Effector memory CD4-positive, alpha-beta T cell (primary cell): Measurements from ENCODE around the gene NEURL3.

Experiments used
- DNase-seq, 3 donors: peaks; one replicate each; pipeline ENCODE4 v3.0.0-alpha.2; 2020
- H3K27ac ChIP-seq: 2 replicates; pipeline ENCODE4 v1.7.0; 2013; ENCODE audit warnings: mild to moderate bottlenecking, low read length, moderate library complexity; ENCODE audit not compliant: insufficient read depth, poor library complexity, severe bottlenecking
- H3K27me3 ChIP-seq: replicated peaks from 2 replicates; pipeline ENCODE4 v1.7.0; 2013; ENCODE audit warnings: mild to moderate bottlenecking, low read length; ENCODE audit not compliant: insufficient read depth, control insufficient read depth, poor library complexity, severe bottlenecking
- H3K36me3 ChIP-seq: 2 replicates; pipeline ENCODE4 v1.7.0; 2013; ENCODE audit warnings: mild to moderate bottlenecking, low read length, moderate library complexity; ENCODE audit not compliant: control insufficient read depth, insufficient read depth
- H3K4me1 ChIP-seq: 2 replicates; pipeline ENCODE4 v1.7.0; 2013; ENCODE audit warnings: low read length, mild to moderate bottlenecking; ENCODE audit not compliant: control insufficient read depth, insufficient read depth, poor library complexity, severe bottlenecking
- H3K4me3 ChIP-seq: 2 replicates; pipeline ENCODE4 v1.7.0; 2013; ENCODE audit warnings: low read length, low read depth, mild to moderate bottlenecking; ENCODE audit not compliant: insufficient read depth, poor library complexity, severe bottlenecking
- H3K9me3 ChIP-seq: 2 replicates; pipeline ENCODE4 v1.7.0; 2013; ENCODE audit warnings: mild to moderate bottlenecking, low read length, moderate library complexity; ENCODE audit not compliant: control insufficient read depth

The NEURL3 gene

DNA sequence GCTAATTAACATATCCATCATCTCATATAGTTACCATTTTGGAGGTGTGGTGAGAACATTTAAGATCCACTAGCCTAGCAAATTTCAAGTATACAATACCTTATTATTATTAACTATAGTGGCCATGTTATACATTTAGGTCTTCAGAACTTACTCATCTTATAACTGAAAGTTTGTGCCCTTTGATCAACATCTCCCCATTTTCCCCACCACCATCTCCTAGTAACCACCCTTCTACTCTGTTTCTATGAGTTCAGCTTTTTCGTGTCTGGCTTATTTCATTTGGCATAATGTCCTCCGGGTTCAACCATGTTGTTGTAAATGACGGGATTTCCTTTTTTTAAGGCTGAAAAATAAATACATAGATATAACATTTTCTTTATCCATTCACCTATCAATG, 15.9 kb downstream of the NEURL3 start:
- Histone ChIP-seq H3K27ac (no peak overlapping the region), H3K36me3 (no peaks in the 10 kb centered on the region), H3K4me3 (no peak overlapping the region), H3K4me1 (peaks cover 16% of the 10 kb centered on the region), H3K27me3 (no peaks in the 10 kb centered on the region), H3K9me3 (no peaks in the 10 kb centered on the region)
- no peak for DNase-seq

DNA sequence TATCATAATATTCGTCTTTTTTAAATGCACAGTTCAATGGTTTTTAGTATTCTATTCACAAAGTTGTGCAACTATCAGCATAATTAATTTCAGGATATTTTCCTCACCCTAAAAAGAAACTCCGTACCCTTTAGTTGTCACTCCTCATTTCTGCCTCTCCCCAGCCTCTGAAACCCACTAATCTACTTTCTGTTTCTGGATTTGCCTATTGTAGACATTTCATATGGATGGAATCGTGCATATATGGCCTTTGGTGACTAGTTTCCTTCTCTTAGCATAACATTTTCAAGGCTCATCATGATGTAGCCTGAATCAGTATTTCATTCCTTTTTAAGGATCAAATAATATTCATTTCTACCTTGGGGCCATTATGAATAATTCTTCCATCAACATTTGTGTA, 18.5 kb downstream of the NEURL3 start:
- H3K27me3 ChIP-seq: no peaks in the 10 kb centered on the region
- peak overlapping the region; percentile 56 for H3K4me3 ChIP-seq
- peak overlapping the region; percentile 74 for H3K27ac ChIP-seq
- no peak for DNase-seq
- no peaks in the 10 kb centered on the region for H3K9me3 ChIP-seq
- H3K36me3 ChIP-seq: no peaks in the 10 kb centered on the region
- H3K4me1 ChIP-seq: peaks cover 16% of the 10 kb centered on the region

DNA sequence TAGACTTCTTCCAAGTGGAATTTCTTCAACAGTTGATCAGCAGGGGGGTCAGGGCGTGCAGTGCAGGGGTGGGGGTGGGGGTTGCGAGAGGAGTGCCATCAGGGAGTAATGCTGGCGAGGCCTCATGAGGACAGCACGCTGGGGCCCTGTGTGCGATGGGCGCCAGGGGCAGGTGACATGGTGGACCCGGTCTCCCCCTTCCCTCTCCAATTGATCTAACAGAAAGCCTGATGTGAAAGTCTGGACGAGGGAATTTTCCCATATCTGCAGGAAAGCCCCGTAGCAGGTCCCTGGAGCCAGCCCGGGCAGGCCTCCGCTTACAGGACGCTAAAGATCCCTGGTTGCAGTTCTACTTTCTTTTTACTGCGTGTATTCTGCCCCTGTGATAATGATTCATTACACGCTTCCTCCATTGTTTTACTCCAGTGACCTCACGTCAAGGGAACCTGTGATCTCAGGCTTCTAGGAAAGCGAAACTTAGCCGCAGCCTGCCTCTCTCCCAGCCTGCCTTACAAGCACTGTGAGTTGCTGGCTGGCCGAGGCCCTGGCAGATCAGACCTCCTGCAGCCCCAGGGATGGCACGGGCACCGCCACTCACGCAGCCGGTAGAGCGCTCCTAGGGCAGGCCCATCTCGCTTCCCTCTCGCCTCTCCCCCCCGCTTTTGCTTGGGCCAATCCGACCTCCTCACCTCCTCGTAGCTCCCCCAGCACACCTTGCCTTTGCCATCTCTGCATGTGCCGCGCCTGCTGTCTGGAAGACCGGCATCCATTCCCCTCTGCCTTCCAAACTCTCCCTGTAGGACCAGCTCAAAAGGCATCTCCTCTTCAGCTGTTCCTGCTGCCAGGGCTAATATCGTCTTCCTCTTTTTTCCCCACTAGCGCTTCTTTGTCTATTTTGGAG, 19.2 kb downstream of the NEURL3 start:
- no peaks in the 10 kb centered on the region for H3K36me3 ChIP-seq
- H3K27me3 ChIP-seq: no peaks in the 10 kb centered on the region
- no peaks in the 10 kb centered on the region for H3K9me3 ChIP-seq
- peaks cover 16% of the 10 kb centered on the region for H3K4me1 ChIP-seq
- peak overlapping the region; percentile 56 for H3K4me3 ChIP-seq
- peak; percentile 56 to 62 (median 60) for DNase-seq
- H3K27ac ChIP-seq: peak overlapping the region; percentile 74

DNA sequence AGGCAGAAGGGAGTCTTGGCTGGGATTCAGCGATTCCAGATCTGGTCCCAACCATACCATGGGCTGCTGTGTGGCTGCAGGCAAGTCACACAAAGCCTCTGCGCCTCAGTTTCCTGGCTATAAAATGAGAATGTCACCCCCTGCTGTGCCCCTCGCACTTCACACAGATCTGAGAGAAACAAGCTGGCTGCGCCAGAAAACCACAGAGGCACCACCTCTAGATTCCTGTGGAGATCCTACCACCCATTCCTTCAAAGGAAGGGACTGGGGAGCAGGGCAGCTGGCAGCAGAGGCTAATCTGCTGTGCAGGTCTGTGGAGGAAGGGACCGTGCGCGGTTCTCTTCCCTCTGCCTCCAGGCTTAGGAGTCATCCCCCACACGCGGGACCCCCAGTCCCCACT, 19.8 kb downstream of the NEURL3 start:
- Histone ChIP-seq H3K4me3 (peak overlapping the region; percentile 56), H3K27me3 (no peaks in the 10 kb centered on the region), H3K36me3 (no peaks in the 10 kb centered on the region), H3K4me1 (peaks cover 16% of the 10 kb centered on the region), H3K9me3 (no peaks in the 10 kb centered on the region), H3K27ac (peak overlapping the region; percentile 74)
- DNase-seq: no peak

DNA sequence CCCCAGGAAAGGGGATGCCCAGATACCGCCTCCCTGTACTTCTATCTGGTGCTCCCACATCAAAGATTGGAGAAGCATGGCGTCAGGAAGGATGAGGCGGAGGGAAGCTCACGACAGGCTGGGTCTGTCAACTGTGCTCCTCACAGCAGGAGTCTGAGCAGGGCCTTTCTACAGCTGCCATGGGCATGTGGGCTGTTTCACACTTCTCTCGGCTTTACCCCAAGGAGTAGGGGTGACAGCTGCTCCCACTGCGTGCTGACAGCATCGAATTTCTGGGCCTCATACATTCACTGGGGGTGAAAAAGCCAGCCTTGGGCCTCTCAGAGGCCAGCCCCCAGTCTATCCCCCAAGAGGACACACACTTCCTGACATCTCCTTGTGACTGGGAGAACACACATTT, 21.1 kb downstream of the NEURL3 start:
- DNase-seq: no peak
- Histone ChIP-seq H3K4me1 (peaks cover 16% of the 10 kb centered on the region), H3K27ac (no peak overlapping the region), H3K27me3 (no peaks in the 10 kb centered on the region), H3K4me3 (no peak overlapping the region), H3K36me3 (no peaks in the 10 kb centered on the region), H3K9me3 (no peaks in the 10 kb centered on the region)

DNA sequence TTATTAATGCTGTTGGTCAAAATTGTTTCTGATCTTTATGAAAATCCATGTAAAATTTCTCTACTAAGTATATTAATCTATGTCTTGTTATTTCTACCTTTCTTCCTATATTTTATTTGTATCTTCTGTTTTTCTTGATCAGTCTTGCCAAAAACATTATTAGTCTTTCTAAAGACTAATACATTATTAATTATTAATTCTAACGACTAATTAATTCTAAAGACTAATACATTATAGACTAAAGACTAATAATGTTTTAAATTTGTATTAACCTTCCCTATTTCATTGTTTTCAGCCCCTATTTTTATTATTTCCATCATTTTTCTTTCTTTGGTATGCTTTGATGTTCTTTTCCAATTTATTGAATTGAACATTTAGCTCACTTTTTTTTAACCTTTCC, 27.7 kb downstream of the NEURL3 start:
- Histone ChIP-seq H3K27me3 (no peaks in the 10 kb centered on the region), H3K4me1 (no peaks in the 10 kb centered on the region), H3K27ac (no peak overlapping the region), H3K9me3 (no peaks in the 10 kb centered on the region), H3K36me3 (no peaks in the 10 kb centered on the region), H3K4me3 (no peak overlapping the region)
- no peak for DNase-seq

DNA sequence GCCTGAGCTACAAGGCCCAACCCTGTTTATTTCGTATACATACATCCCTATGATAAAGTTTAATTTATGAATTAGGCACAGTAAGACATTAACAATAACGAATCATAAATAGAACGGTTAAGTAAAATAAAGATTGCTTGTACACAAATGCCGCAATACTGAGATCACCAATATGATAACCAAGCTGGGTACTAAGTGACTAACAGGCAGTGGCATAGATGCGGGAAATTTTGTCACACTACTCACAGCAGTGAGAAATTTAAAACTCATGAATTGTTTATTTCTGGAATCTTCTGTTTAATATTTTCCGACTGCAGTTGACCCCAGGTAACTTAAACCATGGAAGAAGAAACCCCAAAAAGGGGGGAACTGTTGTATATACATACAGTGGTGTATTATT, 33.4 kb downstream of the NEURL3 start:
- Histone ChIP-seq H3K36me3 (no peaks in the 10 kb centered on the region), H3K27me3 (peaks cover 5% of the 10 kb centered on the region), H3K4me3 (no peak overlapping the region), H3K9me3 (no peaks in the 10 kb centered on the region), H3K4me1 (no peaks in the 10 kb centered on the region), H3K27ac (no peak overlapping the region)
- no peak for DNase-seq

DNA sequence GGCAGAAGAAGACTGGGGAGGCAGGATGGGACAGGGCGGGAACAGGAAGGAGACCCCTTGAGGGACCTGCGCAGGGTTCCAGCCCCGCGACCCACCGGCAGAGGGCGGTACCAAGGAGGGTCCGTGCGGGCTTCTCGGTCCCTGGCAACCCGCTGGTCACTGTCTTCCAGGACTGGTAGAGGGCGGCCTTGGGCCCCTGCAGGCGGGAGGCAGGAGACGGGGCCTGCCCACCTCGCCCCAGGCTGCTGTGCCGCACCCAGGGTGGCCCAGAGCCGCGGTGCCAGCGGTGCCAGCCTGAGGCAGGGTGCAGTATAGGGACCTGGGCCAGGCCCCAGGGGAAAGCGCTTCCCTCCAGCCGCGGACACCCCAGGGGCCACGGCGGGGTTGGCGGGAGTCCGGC, 34.5 kb downstream of the NEURL3 start:
- H3K4me1 ChIP-seq: no peaks in the 10 kb centered on the region
- H3K4me3 ChIP-seq: no peak overlapping the region
- H3K27me3 ChIP-seq: peaks cover 5% of the 10 kb centered on the region
- H3K36me3 ChIP-seq: no peaks in the 10 kb centered on the region
- DNase-seq: peak in 2 of 3 donors; percentile 9 to 17
- no peaks in the 10 kb centered on the region for H3K9me3 ChIP-seq
- H3K27ac ChIP-seq: no peak overlapping the region

DNA sequence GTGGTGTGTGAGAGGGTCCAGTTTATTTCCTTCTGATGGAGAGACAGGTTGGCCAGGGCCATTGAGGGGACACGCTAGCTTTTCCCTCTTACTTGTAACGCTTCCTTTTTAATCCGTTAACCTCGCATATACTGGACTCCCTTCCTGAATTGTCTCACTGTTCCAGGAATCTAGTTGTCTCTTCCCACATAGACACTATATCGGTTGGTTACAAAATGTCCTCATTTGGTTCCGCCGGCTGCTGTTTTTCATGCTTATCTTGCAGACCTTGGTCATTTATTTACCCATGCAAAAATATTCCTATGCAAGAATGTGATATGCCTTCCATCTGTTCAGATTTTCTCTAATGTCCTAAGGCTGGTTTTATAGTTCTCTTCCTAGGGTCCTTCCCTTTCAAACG, 35.0 kb downstream of the NEURL3 start:
- Histone ChIP-seq H3K4me3 (no peak overlapping the region), H3K27me3 (peaks cover 5% of the 10 kb centered on the region), H3K36me3 (no peaks in the 10 kb centered on the region), H3K27ac (no peak overlapping the region), H3K4me1 (no peaks in the 10 kb centered on the region), H3K9me3 (no peaks in the 10 kb centered on the region)
- no peak for DNase-seq

DNA sequence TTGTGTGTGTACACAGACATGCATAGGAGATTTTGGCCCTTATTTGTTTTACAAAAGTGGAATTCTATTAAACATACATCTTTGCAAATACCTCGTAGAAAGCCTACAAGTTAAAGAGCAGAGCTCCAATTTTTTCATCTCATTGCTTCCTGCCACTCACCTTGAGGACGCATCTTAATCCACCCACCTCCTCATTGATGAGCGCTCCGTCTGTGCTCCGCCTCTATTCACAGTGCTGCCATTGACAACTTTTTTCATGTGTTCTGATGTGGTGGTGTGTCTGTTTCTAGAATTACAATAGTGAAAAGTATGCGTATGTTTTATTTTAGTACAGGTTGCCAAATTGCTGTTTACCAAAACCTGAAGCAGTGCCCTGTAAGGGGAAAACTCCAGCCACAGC, 36.3 kb downstream of the NEURL3 start:
- no peaks in the 10 kb centered on the region for H3K36me3 ChIP-seq
- no peak overlapping the region for H3K27ac ChIP-seq
- peaks cover 5% of the 10 kb centered on the region for H3K27me3 ChIP-seq
- no peak overlapping the region for H3K4me3 ChIP-seq
- no peak for DNase-seq
- H3K9me3 ChIP-seq: no peaks in the 10 kb centered on the region
- no peaks in the 10 kb centered on the region for H3K4me1 ChIP-seq
